GM12892 (cell line): Measurements from ENCODE around the gene DPH7.

ENCODE experiments used
- POLR2A ChIP-seq: IDR thresholded peaks from 2 replicates; pipeline ENCODE4 v1.6.1; 2011; ENCODE audit warnings: low read depth, low read length, control low read depth
- TAF1 ChIP-seq: IDR thresholded peaks from 2 replicates; pipeline ENCODE4 v1.6.1; 2011; ENCODE audit warnings: low read depth, mild to moderate bottlenecking, control low read depth, low read length, borderline replicate concordance

- no peak for TF ChIP-seq POLR2A
- TF ChIP-seq TAF1, result no peak
These were observed 41.3 kb upstream of the DPH7 start for GRCh38 chr9:137620048-137620405.
